H9 (cell line): ENCODE measurements around the gene PCSK1N. TPM values are rescaled to one million over a fixed set of nuclear protein-coding genes. Genes with fewer than 3 reads are reported as not detected.
"Not testable (repeated sequence)": the region's sequence is repeated elsewhere in the genome, so short reads cannot be mapped to it uniquely, and the experiment has no call there.

ENCODE experiments used
- DNase-seq: peaks from one replicate; pipeline ENCODE4 v3.0.0-alpha.2; 2017
- H2AFZ ChIP-seq: one replicate; pipeline ENCODE4 v1.6.1; 2013; ENCODE audit warnings: mild to moderate bottlenecking, low read length, control low read depth, moderate library complexity
- H2AK5ac ChIP-seq: 2 replicates; pipeline ENCODE4 v1.6.1; 2013; ENCODE audit warnings: low read length, control low read depth, mixed read lengths; ENCODE audit not compliant: insufficient read length
- H2BK120ac ChIP-seq: one replicate; pipeline ENCODE4 v1.6.1; 2013; ENCODE audit warnings: low read depth, mild to moderate bottlenecking, low read length, control low read depth, inconsistent platforms; ENCODE audit not compliant: poor library complexity, severe bottlenecking
- H2BK12ac ChIP-seq: 2 replicates; pipeline ENCODE4 v1.6.1; 2013; ENCODE audit warnings: low read length, control low read depth, mixed read lengths, low read depth; ENCODE audit not compliant: insufficient read length
- H2BK15ac ChIP-seq: 2 replicates; pipeline ENCODE4 v1.6.1; 2013; ENCODE audit warnings: low read depth, low read length, control low read depth
- H2BK20ac ChIP-seq: one replicate; pipeline ENCODE4 v1.6.1; 2013; ENCODE audit warnings: low read depth, mild to moderate bottlenecking, low read length, control low read depth, inconsistent platforms; ENCODE audit not compliant: poor library complexity, severe bottlenecking
- H2BK5ac ChIP-seq: 2 replicates; pipeline ENCODE4 v1.6.1; 2013; ENCODE audit warnings: low read length, control low read depth, mixed read lengths; ENCODE audit not compliant: insufficient read length
- H3K14ac ChIP-seq: 2 replicates; pipeline ENCODE4 v1.6.1; 2013; ENCODE audit warnings: low read length, control low read depth; ENCODE audit not compliant: insufficient read depth
- H3K18ac ChIP-seq: 2 replicates; pipeline ENCODE4 v1.6.1; 2013; ENCODE audit warnings: low read depth, mild to moderate bottlenecking, mixed read lengths, low read length, control low read depth; ENCODE audit not compliant: insufficient read length
- H3K23ac ChIP-seq: 2 replicates; pipeline ENCODE4 v1.6.1; 2013; ENCODE audit warnings: low read length, control low read depth, mixed read lengths, low read depth; ENCODE audit not compliant: insufficient read length
- H3K23me2 ChIP-seq: 2 replicates; pipeline ENCODE4 v1.6.1; 2013; ENCODE audit warnings: low read depth, mild to moderate bottlenecking, mixed read lengths, low read length, control low read depth; ENCODE audit not compliant: insufficient read length, poor library complexity, severe bottlenecking
- H3K27ac ChIP-seq: 2 replicates; pipeline ENCODE4 v1.5.1; 2013; ENCODE audit warnings: low read length, control low read depth, mixed read lengths, low read depth; ENCODE audit not compliant: insufficient read length
- H3K27me3 ChIP-seq: 2 replicates; pipeline ENCODE4 v1.6.1; 2013; ENCODE audit warnings: low read length, control low read depth, inconsistent platforms; ENCODE audit not compliant: insufficient read depth
- H3K4ac ChIP-seq: 2 replicates; pipeline ENCODE4 v1.6.1; 2013; ENCODE audit warnings: low read depth, mild to moderate bottlenecking, control low read depth, inconsistent platforms, low read length, moderate library complexity
- H3K4me1 ChIP-seq: 2 replicates; pipeline ENCODE4 v1.6.1; 2013; ENCODE audit warnings: low read length, control low read depth, inconsistent platforms; ENCODE audit not compliant: insufficient read depth
- H3K4me2 ChIP-seq: 2 replicates; pipeline ENCODE4 v1.6.1; 2013; ENCODE audit warnings: low read length, control low read depth, mixed read lengths; ENCODE audit not compliant: insufficient read length, insufficient read depth
- H3K56ac ChIP-seq: 2 replicates; pipeline ENCODE4 v1.6.1; 2013; ENCODE audit warnings: low read depth, mild to moderate bottlenecking, mixed read lengths, low read length, control low read depth; ENCODE audit not compliant: insufficient read length
- H3K79me1 ChIP-seq: 2 replicates; pipeline ENCODE4 v1.6.1; 2013; ENCODE audit warnings: low read depth, mild to moderate bottlenecking, moderate library complexity, low read length, control low read depth, inconsistent platforms; ENCODE audit not compliant: insufficient read depth, poor library complexity, severe bottlenecking
- H3K79me2 ChIP-seq: 2 replicates; pipeline ENCODE4 v1.6.1; 2013; ENCODE audit warnings: low read length, control low read depth, inconsistent platforms; ENCODE audit not compliant: insufficient read depth
- H3K9ac ChIP-seq: 2 replicates; pipeline ENCODE4 v1.6.1; 2013; ENCODE audit warnings: low read length, control low read depth, mixed read lengths; ENCODE audit not compliant: insufficient read length; ENCODE audit errors: extremely low read depth
- H3K9me3 ChIP-seq: one replicate; pipeline ENCODE4 v1.6.1; 2013; ENCODE audit warnings: low read depth, low read length, inconsistent platforms; ENCODE audit not compliant: control insufficient read depth
- H3T11ph ChIP-seq: one replicate; pipeline ENCODE4 v1.6.1; 2013; ENCODE audit warnings: mild to moderate bottlenecking, low read length, control low read depth, inconsistent platforms
- H4K20me1 ChIP-seq: one replicate; pipeline ENCODE4 v1.6.1; 2013; ENCODE audit not compliant: control insufficient read depth, insufficient read length, insufficient read depth
- H4K5ac ChIP-seq: 2 replicates; pipeline ENCODE4 v1.6.1; 2013; ENCODE audit warnings: low read depth, mild to moderate bottlenecking, mixed read lengths, low read length, control low read depth; ENCODE audit not compliant: insufficient read length
- H4K8ac ChIP-seq: replicated peaks from 2 replicates; pipeline ENCODE4 v1.6.1; 2013; ENCODE audit warnings: low read length, control low read depth, mixed read lengths, low read depth; ENCODE audit not compliant: insufficient read length
- H4K91ac ChIP-seq: 2 replicates; pipeline ENCODE4 v1.6.1; 2013; ENCODE audit warnings: low read depth, mild to moderate bottlenecking, moderate library complexity, mixed read lengths, low read length, control low read depth; ENCODE audit not compliant: insufficient read length
- H3K27ac Mint-ChIP-seq, 3 experiments: 2 replicates in 2 of 3; 3 replicates in 1 of 3; pipeline ENCODE4 v1.8.0; 2020 to 2021; ENCODE audit warnings: mixed read lengths in 3 of 3, mild to moderate bottlenecking in 1 of 3, moderate library complexity in 1 of 3
- H3K27me3 Mint-ChIP-seq: 2 replicates; pipeline ENCODE4 v1.8.0; 2021; ENCODE audit warnings: low read depth, mild to moderate bottlenecking, moderate library complexity, mixed read lengths
- H3K36me3 Mint-ChIP-seq, 3 experiments: 2 replicates in 2 of 3; 3 replicates in 1 of 3; pipeline ENCODE4 v1.8.0; 2020 to 2021; ENCODE audit warnings: low read depth in 3 of 3, mixed read lengths in 3 of 3; ENCODE audit not compliant: insufficient read depth in 1 of 3
- H3K4me1 Mint-ChIP-seq, 2 experiments: 2 replicates each; pipeline ENCODE4 v1.8.0; 2020; ENCODE audit warnings: mixed read lengths in 2 of 2
- H3K4me3 Mint-ChIP-seq, 2 experiments: 2 replicates in 1 of 2; 3 replicates in 1 of 2; pipeline ENCODE4 v1.8.0; 2020 to 2021; ENCODE audit warnings: mild to moderate bottlenecking in 2 of 2, mixed read lengths in 2 of 2, moderate library complexity in 1 of 2
- H3K9me3 Mint-ChIP-seq, 2 experiments: 2 replicates in 1 of 2; 3 replicates in 1 of 2; pipeline ENCODE4 v1.8.0; 2020; ENCODE audit warnings: mild to moderate bottlenecking in 2 of 2, mixed read lengths in 2 of 2, moderate library complexity in 1 of 2
- total RNA-seq: library from RNA; stranded (reverse); gene quantifications from 2 replicates; pipeline ENCODE4 v1.2.1, GENCODE V29; 2021

Gene PCSK1N
- total RNA-seq, 1 experiment from 2014 or later, result 3.9 TPM

DNA sequence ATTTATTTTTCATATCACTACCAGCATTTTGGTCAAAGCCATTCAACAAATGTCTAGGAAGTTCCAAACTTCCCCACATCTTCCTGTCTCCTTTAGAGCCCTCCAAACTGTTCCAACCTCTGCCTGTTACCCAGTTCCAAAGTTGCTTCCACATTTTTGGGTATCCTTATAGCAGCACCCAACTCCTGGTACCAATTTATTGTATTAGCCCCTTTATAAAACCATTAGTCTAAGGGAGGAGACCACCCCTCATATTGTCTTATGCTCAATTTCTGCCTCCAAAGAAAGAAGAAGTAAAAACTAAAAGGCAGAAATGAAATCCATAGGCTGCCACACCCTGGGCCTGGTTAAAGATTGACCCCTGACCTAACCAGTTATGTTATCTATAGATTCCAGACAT lies 18.1 kb upstream of the PCSK1N start:
- H3K14ac ChIP-seq, H3K27me3 Mint-ChIP-seq, H3K79me1 ChIP-seq, H3K4me2 ChIP-seq, H3K27ac Mint-ChIP-seq, H3K56ac ChIP-seq, H3K23me2 ChIP-seq, H2BK15ac ChIP-seq, H2AFZ ChIP-seq, H2BK5ac ChIP-seq, H3K4me3 Mint-ChIP-seq, H2BK120ac ChIP-seq, H3T11ph ChIP-seq, H4K5ac ChIP-seq, H3K27ac ChIP-seq, H4K20me1 ChIP-seq, H4K8ac ChIP-seq, H3K79me2 ChIP-seq, H3K9ac ChIP-seq, H3K4me1 ChIP-seq, H2AK5ac ChIP-seq, DNase-seq, H3K27me3 ChIP-seq, H3K4ac ChIP-seq, H4K91ac ChIP-seq, H2BK20ac ChIP-seq, H2BK12ac ChIP-seq, H3K18ac ChIP-seq, H3K23ac ChIP-seq, H3K9me3 ChIP-seq, H3K4me1 Mint-ChIP-seq: not testable (repeated sequence)
- peaks cover 16 to 18% (median 16%) of the 10 kb centered on the region in 3 experiments for H3K36me3 Mint-ChIP-seq
- H3K9me3 Mint-ChIP-seq, result peaks cover 75 to 77% of the 10 kb centered on the region in 2 experiments
